ACHN (cell line): ENCODE results near the gene ENTREP1.

Source experiments
- DNase-seq: peaks from one replicate; pipeline ENCODE4 v3.0.0-alpha.2; 2015
- in situ Hi-C: cut with HindIII; loops from 2 replicates; pipeline ENCODE4 v1.10.0; 2017; ENCODE audit warnings: low sequenced_read_pairs, low pct_ligation_motif_present, low pct_unique_long_range_greater_than_20kb

ENTREP1 gene

GRCh38 chr9:69317081-69317480 lies 7.9 kb upstream of the ENTREP1 start:
- in situ Hi-C loops, result no loop called here
- no peak for DNase-seq

GRCh38 chr9:69317894-69318293 lies 7.1 kb upstream of the ENTREP1 start:
- in situ Hi-C loops, result no loop called here
- DNase-seq, result no peak

GRCh38 chr9:69319324-69320025 lies 5.5 kb upstream of the ENTREP1 start:
- in situ Hi-C loops, result no loop called here
- no peak for DNase-seq

GRCh38 chr9:69322256-69322655 lies 2.8 kb upstream of the ENTREP1 start:
- in situ Hi-C loops, result no loop called here
- DNase-seq, result no peak

GRCh38 chr9:69323861-69324260 lies 1.2 kb upstream of the ENTREP1 start:
- no peak for DNase-seq
- in situ Hi-C loops, result no loop called here

- in situ Hi-C loops, result no loop called here
- no peak for DNase-seq
Observed at GRCh38 chr9:69325409-69326212, 596 bp downstream of the ENTREP1 start.

GRCh38 chr9:69326261-69326660 lies 1.2 kb downstream of the ENTREP1 start:
- DNase-seq, result no peak

GRCh38 chr9:69330580-69330979 lies 5.6 kb downstream of the ENTREP1 start:
- in situ Hi-C loops, result no loop called here
- DNase-seq, result no peak

More at GRCh38 chr9:69326261-69326660, 1.2 kb downstream of the ENTREP1 start:
- in situ Hi-C loops, result no loop called here

- no peak for DNase-seq
- in situ Hi-C loops, result no loop called here
Observed at GRCh38 chr9:69331444-69331843, 6.4 kb downstream of the ENTREP1 start.

- in situ Hi-C loops, result no loop called here
- DNase-seq, result no peak
Observed at GRCh38 chr9:69332067-69332685, 7.2 kb downstream of the ENTREP1 start.

GRCh38 chr9:69333716-69334115 lies 8.7 kb downstream of the ENTREP1 start:
- in situ Hi-C loops, result no loop called here
- no peak for DNase-seq

- in situ Hi-C loops, result no loop called here
- no peak for DNase-seq
Observed at GRCh38 chr9:69334317-69334716, 9.3 kb downstream of the ENTREP1 start.

- in situ Hi-C loops, result no loop called here
- no peak for DNase-seq
Observed at GRCh38 chr9:69339620-69340019, 14.6 kb downstream of the ENTREP1 start.

GRCh38 chr9:69340631-69341030 lies 15.6 kb downstream of the ENTREP1 start:
- DNase-seq, result no peak
- in situ Hi-C loops, result no loop called here

- in situ Hi-C loops, result no loop called here
Observed at GRCh38 chr9:69342769-69343168, 17.8 kb downstream of the ENTREP1 start.

GRCh38 chr9:69344459-69344858 lies 19.4 kb downstream of the ENTREP1 start:
- no peak for DNase-seq
- in situ Hi-C loops, result no loop called here

More at GRCh38 chr9:69342769-69343168, 17.8 kb downstream of the ENTREP1 start:
- no peak for DNase-seq

- in situ Hi-C loops, result no loop called here
- no peak for DNase-seq
Observed at GRCh38 chr9:69346596-69347390, 21.8 kb downstream of the ENTREP1 start.

- in situ Hi-C loops, result no loop called here
- DNase-seq, result no peak
Observed at GRCh38 chr9:69347607-69348006, 22.6 kb downstream of the ENTREP1 start.

- no peak for DNase-seq
- in situ Hi-C loops, result no loop called here
Observed at GRCh38 chr9:69351227-69351626, 26.2 kb downstream of the ENTREP1 start.
